ENCODE data around the gene CDH23.

- no peak for TF ChIP-seq BCL3 (IDR thresholded peaks at IDR 0.05)
- TF ChIP-seq CBX8 (IDR thresholded peaks at IDR 0.05): no peak
- no peak for TF ChIP-seq CTCF (IDR thresholded peaks at IDR 0.05)
- no peak for TF ChIP-seq POLR2A (IDR thresholded peaks at IDR 0.05; ENCODE audit: low read length)
- TF ChIP-seq CHD2 (IDR thresholded peaks at IDR 0.05; ENCODE audit: low read length, partially characterized antibody): no peak
- TF ChIP-seq SREBF2 (IDR thresholded peaks at IDR 0.05): no peak
- TF ChIP-seq USF2 (IDR thresholded peaks at IDR 0.05): no peak
- TF ChIP-seq ZFP36 (IDR thresholded peaks at IDR 0.05; ENCODE audit: borderline replicate concordance, partially characterized antibody): no peak
- TF ChIP-seq MAZ (IDR thresholded peaks at IDR 0.05; ENCODE audit: borderline replicate concordance, low read depth, low read length): no peak
- no peak for TF ChIP-seq MYC (IDR thresholded peaks at IDR 0.05; ENCODE audit: borderline replicate concordance, low read length)
- no peak for TF ChIP-seq NPAS2 (CRISPR knock-in tag; IDR thresholded peaks at IDR 0.05; ENCODE audit: borderline replicate concordance)
- no peak for TF ChIP-seq RAD21 (conservative IDR thresholded peaks at IDR 0.05 in 1 of 2, IDR thresholded peaks at IDR 0.05 in 1 of 2)
Observed at GRCh38 chr10:71587941-71588573, 191.3 kb downstream of the CDH23 start.

All from A549 (cell line).